SK-N-SH (cell line): Measurements from ENCODE around the gene CKMT2. TPM values are rescaled to one million over a fixed set of nuclear protein-coding genes. Genes with fewer than 3 reads are reported as not detected.

ENCODE experiments used
- CTCF ChIA-PET: fragments of 300-600, 350-600 bp; formaldehyde crosslinking; extraction: SDS; loops from one replicate; lab custom pipeline; 2021; lab: Yijun Ruan, JAX
- POLR2A ChIA-PET: fragments of 350-600 bp; sonication (Branson Sonifier 250); formaldehyde crosslinking; extraction: SDS; loops from one replicate; lab custom pipeline; 2020; ENCODE audit warnings: antibody characterized with exemption, inconsistent platforms; lab: Yijun Ruan, JAX
- DNase-seq: peaks from one replicate; pipeline ENCODE4 v3.0.0; 2012
- H2AFZ ChIP-seq: fragments of 200-600 bp; sonication (generic); 2 replicates; pipeline ENCODE4 v1.8.1; 2016; ENCODE audit warnings: antibody characterized with exemption, mild to moderate bottlenecking, low read depth
- H3F3A ChIP-seq: fragments of 200-600 bp; sonication (generic); replicated peaks from 2 replicates; pipeline ENCODE3; 2016; ENCODE audit warnings: antibody characterized with exemption, mild to moderate bottlenecking; ENCODE audit not compliant: insufficient read depth
- H3K27ac ChIP-seq, 2 experiments: fragments of 200-500 bp in 1 of 2; fragments of 200-600 bp in 1 of 2; sonication (Bioruptor generic) in 1 of 2; sonication (generic), shearing (Covaris generic) in 1 of 2; 2 replicates each; pipeline versions ENCODE4 v1.5.1 to v1.6.1; 2014 to 2016; ENCODE audit warnings: low read depth in 2 of 2, inconsistent platforms in 1 of 2, low read length in 1 of 2, mild to moderate bottlenecking in 1 of 2, mixed read lengths in 1 of 2
- H3K27me3 ChIP-seq: fragments of 200-600 bp; sonication (generic), shearing (Covaris generic); 2 replicates; pipeline ENCODE4 v1.6.1; 2016; ENCODE audit warnings: mixed run types; ENCODE audit not compliant: insufficient read depth
- H3K36me3 ChIP-seq, 2 experiments: fragments of 200-500 bp in 1 of 2; fragments of 200-600 bp in 1 of 2; sonication (Bioruptor generic) in 1 of 2; sonication (generic) in 1 of 2; replicated peaks in 1 of 2; 2 replicates each; pipeline versions ENCODE3 to v1.5.1; 2014 to 2016; ENCODE audit warnings: low read length in 1 of 2, mild to moderate bottlenecking in 1 of 2; ENCODE audit not compliant: insufficient read depth in 2 of 2, control insufficient read depth in 1 of 2
- H3K4me1 ChIP-seq, 2 experiments: fragments of 200-500 bp in 1 of 2; fragments of 200-600 bp in 1 of 2; sonication (Bioruptor generic) in 1 of 2; sonication (generic), shearing (Covaris generic) in 1 of 2; 2 replicates each; pipeline versions ENCODE4 v1.5.1 to v1.6.1; 2014 to 2016; ENCODE audit warnings: low read depth in 1 of 2, low read length in 1 of 2, mixed run types in 1 of 2; ENCODE audit not compliant: insufficient read depth in 2 of 2, control insufficient read depth in 1 of 2
- H3K4me2 ChIP-seq: fragments of 200-600 bp; sonication (generic), shearing (Covaris generic); 2 replicates; pipeline ENCODE4 v1.6.1; 2017; ENCODE audit warnings: mixed run types
- H3K4me3 ChIP-seq, 2 experiments: fragments of 200-500 bp in 1 of 2; fragments of 200-600 bp in 1 of 2; sonication (Bioruptor generic) in 1 of 2; sonication (generic), shearing (Covaris generic) in 1 of 2; 2 replicates each; pipeline versions ENCODE4 v1.5.1 to v1.8.1; 2014 to 2016; ENCODE audit warnings: low read depth in 2 of 2, inconsistent platforms in 1 of 2, low read length in 1 of 2, mild to moderate bottlenecking in 1 of 2, mixed read lengths in 1 of 2, moderate library complexity in 1 of 2
- H3K79me2 ChIP-seq: fragments of 200-600 bp; sonication (generic); 2 replicates; pipeline ENCODE4 v1.8.1; 2017; ENCODE audit warnings: mild to moderate bottlenecking; ENCODE audit not compliant: insufficient read depth
- H3K9ac ChIP-seq: fragments of 200-600 bp; sonication (generic); 2 replicates; pipeline ENCODE4 v1.6.1; 2017; ENCODE audit warnings: mixed run types
- H3K9me2 ChIP-seq: fragments of 200-600 bp; sonication (generic); 2 replicates; pipeline ENCODE4 v1.6.1; 2017; ENCODE audit warnings: mixed run types
- H3K9me3 ChIP-seq: fragments of 200-600 bp; sonication (generic); 2 replicates; pipeline ENCODE4 v1.6.1; 2017; ENCODE audit warnings: mixed run types, mild to moderate bottlenecking, moderate library complexity
- H4K20me1 ChIP-seq: fragments of 200-600 bp; sonication (generic); 2 replicates; pipeline ENCODE4 v1.6.1; 2017; ENCODE audit warnings: mild to moderate bottlenecking, mixed run types; ENCODE audit not compliant: insufficient read depth
- CHD2 ChIP-seq: fragments of 150-350 bp; IDR thresholded peaks from 2 replicates; pipeline ENCODE4 v1.6.1; 2018; ENCODE audit warnings: low read length; ENCODE audit not compliant: partially characterized antibody
- CTCF ChIP-seq: fragments of 200-600 bp; sonication (generic); IDR thresholded peaks from 2 replicates; pipeline ENCODE4 v1.6.1; 2017; ENCODE audit warnings: antibody characterized with exemption, mild to moderate bottlenecking, moderate library complexity
- EZH2phosphoT487 ChIP-seq: fragments of 200-600 bp; sonication (generic); IDR thresholded peaks from 2 replicates; pipeline ENCODE4 v1.6.1; 2017; ENCODE audit warnings: low read depth, mixed run types, mild to moderate bottlenecking, antibody characterized with exemption, moderate library complexity, borderline replicate concordance
- JUND ChIP-seq: IDR thresholded peaks from 2 replicates; pipeline ENCODE4 v1.4.0; 2012
- PBX3 ChIP-seq: IDR thresholded peaks from 2 replicates; pipeline ENCODE4; 2012
- RFX5 ChIP-seq: IDR thresholded peaks from 2 replicates; pipeline ENCODE4 v1.6.1; 2012; ENCODE audit warnings: mild to moderate bottlenecking, improper control_type of control experiment, low read length
- TAF1 ChIP-seq: IDR thresholded peaks from 2 replicates; pipeline ENCODE4 v1.6.1; 2012; ENCODE audit warnings: low read depth, mild to moderate bottlenecking, low read length, moderate library complexity, borderline replicate concordance
- TEAD4 ChIP-seq: IDR thresholded peaks from 2 replicates; pipeline ENCODE4 v1.4.0; 2012; ENCODE audit warnings: mild to moderate bottlenecking, borderline replicate concordance; ENCODE audit not compliant: insufficient read depth
- USF1 ChIP-seq: IDR thresholded peaks from 2 replicates; pipeline ENCODE4 v1.4.0; 2012; ENCODE audit warnings: low read depth, borderline replicate concordance
- WGBS: methylation state at CpG from one replicate; pipeline ENCODE4 v1.1.6; 2017; ENCODE audit warnings: low lambda C conversion rate; 5-methylcytosine and 5-hydroxymethylcytosine counted together
- polyA plus RNA-seq, 3 experiments: library from polyadenylated mRNA; depleted of rRNA; stranded (reverse); fragments of >200 nt; gene quantifications; 2 replicates each; pipeline ENCODE4 v1.2.3, GENCODE V29; 2012
- TF ChIP-seq, protein P1 (sequence below): IDR thresholded peaks from 2 replicates; pipeline ENCODE4 v1.4.0; 2012; ENCODE audit warnings: low read depth, borderline replicate concordance
- TF ChIP-seq, protein P2 (sequence below): fragments of 150-350 bp; IDR thresholded peaks from 2 replicates; pipeline ENCODE4 v1.6.1; 2017; ENCODE audit warnings: antibody characterized with exemption, low read length, low read depth, borderline replicate concordance

Gene CKMT2
- polyA plus RNA-seq, 1 of the 3 experiments (the other 2 are of a cell fraction), result not detected

DNA sequence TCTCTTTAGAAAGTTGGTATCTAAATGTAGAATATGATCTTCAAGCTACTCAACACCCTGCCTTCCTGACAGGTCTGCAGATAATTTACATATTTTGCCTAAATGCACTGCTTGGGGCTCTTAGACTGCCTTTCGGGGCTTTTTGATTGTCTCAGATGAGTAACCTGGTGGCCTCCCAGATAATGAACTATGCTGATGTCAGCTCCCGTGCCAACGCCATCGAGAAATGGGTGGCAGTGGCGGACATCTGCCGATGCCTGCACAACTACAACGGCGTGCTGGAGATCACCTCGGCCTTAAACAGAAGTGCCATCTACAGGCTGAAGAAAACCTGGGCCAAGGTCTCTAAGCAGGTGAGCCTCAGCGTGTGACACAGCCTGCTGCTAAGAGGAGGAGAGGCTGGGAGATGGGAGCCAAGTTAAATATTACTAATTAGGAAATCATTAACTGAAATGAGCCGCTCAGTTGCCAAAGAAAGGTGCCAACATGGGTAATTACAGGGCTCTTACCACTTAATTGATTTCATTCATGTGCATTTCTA, 20.8 kb upstream of the CKMT2 start:
- Histone ChIP-seq H3K4me3 (no peak overlapping the region), H3F3A (no peaks in the 10 kb centered on the region), H3K9me3 (no peaks in the 10 kb centered on the region), H3K27ac (no peak overlapping the region), H3K4me1 (no peaks in the 10 kb centered on the region; a peak in 1 of 4 replicates), H3K27me3 (no peaks in the 10 kb centered on the region), H3K4me2 (no peak overlapping the region), H4K20me1 (no peaks in the 10 kb centered on the region), H2AFZ (no peak overlapping the region), H3K79me2 (no peaks in the 10 kb centered on the region), H3K36me3 (no peaks in the 10 kb centered on the region), H3K9me2 (no peaks in the 10 kb centered on the region), H3K9ac (no peak overlapping the region)
- 90% methylated on average over 11 of the region's 11 CpGs for WGBS
- CTCF ChIA-PET, result interaction anchor here (1.2 kb wide), 1 partner anchor 17 kb away, joined by 3 read pairs; no protein-coding TSS in a partner anchor
- TF ChIP-seq RFX5 (no peak), EZH2phosphoT487 (no peak), USF1 (no peak)
- no peak for DNase-seq
- POLR2A ChIA-PET, result no interaction called here

- DNase-seq, result no peak
- Histone ChIP-seq H3F3A (no peaks in the 10 kb centered on the region), H3K36me3 (no peaks in the 10 kb centered on the region), H3K27ac (no peak overlapping the region), H3K9me3 (no peaks in the 10 kb centered on the region), H3K9ac (no peak overlapping the region), H3K79me2 (no peaks in the 10 kb centered on the region), H3K4me2 (no peak overlapping the region), H3K4me3 (no peak overlapping the region), H3K4me1 (no peaks in the 10 kb centered on the region; a peak in 1 of 4 replicates)
- 71% methylated on average over 3 of the region's 3 CpGs for WGBS
- ChIA-PET CTCF (no interaction called here), POLR2A (no interaction called here)
- TF ChIP-seq CTCF (no peak), CHD2 (no peak), JUND (no peak), TEAD4 (no peak), TAF1 (no peak), PBX3 (no peak)
- TF ChIP-seq, protein P1, sequence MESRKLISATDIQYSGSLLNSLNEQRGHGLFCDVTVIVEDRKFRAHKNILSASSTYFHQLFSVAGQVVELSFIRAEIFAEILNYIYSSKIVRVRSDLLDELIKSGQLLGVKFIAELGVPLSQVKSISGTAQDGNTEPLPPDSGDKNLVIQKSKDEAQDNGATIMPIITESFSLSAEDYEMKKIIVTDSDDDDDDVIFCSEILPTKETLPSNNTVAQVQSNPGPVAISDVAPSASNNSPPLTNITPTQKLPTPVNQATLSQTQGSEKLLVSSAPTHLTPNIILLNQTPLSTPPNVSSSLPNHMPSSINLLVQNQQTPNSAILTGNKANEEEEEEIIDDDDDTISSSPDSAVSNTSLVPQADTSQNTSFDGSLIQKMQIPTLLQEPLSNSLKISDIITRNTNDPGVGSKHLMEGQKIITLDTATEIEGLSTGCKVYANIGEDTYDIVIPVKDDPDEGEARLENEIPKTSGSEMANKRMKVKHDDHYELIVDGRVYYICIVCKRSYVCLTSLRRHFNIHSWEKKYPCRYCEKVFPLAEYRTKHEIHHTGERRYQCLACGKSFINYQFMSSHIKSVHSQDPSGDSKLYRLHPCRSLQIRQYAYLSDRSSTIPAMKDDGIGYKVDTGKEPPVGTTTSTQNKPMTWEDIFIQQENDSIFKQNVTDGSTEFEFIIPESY, result no peak
- TF ChIP-seq, protein P2, sequence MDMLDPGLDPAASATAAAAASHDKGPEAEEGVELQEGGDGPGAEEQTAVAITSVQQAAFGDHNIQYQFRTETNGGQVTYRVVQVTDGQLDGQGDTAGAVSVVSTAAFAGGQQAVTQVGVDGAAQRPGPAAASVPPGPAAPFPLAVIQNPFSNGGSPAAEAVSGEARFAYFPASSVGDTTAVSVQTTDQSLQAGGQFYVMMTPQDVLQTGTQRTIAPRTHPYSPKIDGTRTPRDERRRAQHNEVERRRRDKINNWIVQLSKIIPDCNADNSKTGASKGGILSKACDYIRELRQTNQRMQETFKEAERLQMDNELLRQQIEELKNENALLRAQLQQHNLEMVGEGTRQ, result no peak
- TF ChIP-seq, all 33 proteins: peak for 0
- Histone ChIP-seq H3K27me3 (no peaks in the 10 kb centered on the region), H2AFZ (no peak overlapping the region), H3K9me2 (no peaks in the 10 kb centered on the region), H4K20me1 (no peaks in the 10 kb centered on the region)
Observed at GRCh38 chr5:81213070-81213469, 20.1 kb upstream of the CKMT2 start.
